SK-N-SH treated with all-trans-retinoic acid at 6 μM for 48 hours (cell line): ENCODE measurements around the gene BRAP.

Source experiments
- ARNTL ChIP-seq: fragments of 450-650 bp; formaldehyde crosslinking; IDR thresholded peaks from 2 replicates; pipeline ENCODE4 v1.5.0; 2020; ENCODE audit warnings: low read depth, mild to moderate bottlenecking, moderate library complexity, borderline replicate concordance
- ESRRG ChIP-seq: fragments of 250-450 bp; sonication (Bioruptor Pico); IDR thresholded peaks from 2 replicates; pipeline ENCODE4 v1.6.1; 2021; ENCODE audit warnings: mild to moderate bottlenecking
- ZFP30 ChIP-seq: fragments of 450-650 bp; formaldehyde crosslinking; IDR thresholded peaks from 2 replicates; pipeline ENCODE4 v1.5.0; 2022; ENCODE audit warnings: mild to moderate bottlenecking, moderate library complexity

- TF ChIP-seq ARNTL (no peak), ZFP30 (CRISPR knock-in tag) (no peak), ESRRG (no peak)
Measured at GRCh38 chr12:111628505-111629260, 57.1 kb downstream of the BRAP start.
